Mesendoderm (in vitro differentiated cells): ENCODE measurements around the gene F7.
"Not testable (repeated sequence)": the region's sequence is repeated elsewhere in the genome, so short reads cannot be mapped to it uniquely, and the experiment has no call there.

ENCODE experiments used
- DNase-seq: peaks from one replicate; pipeline ENCODE4 v3.0.0; 2013
- H2AK5ac ChIP-seq: 2 replicates; pipeline ENCODE4 v1.6.1; 2013; ENCODE audit warnings: low read length, inconsistent platforms
- H2BK120ac ChIP-seq: 2 replicates; pipeline ENCODE4 v1.6.1; 2013; ENCODE audit warnings: low read depth, mild to moderate bottlenecking, low read length, moderate library complexity, mixed read lengths
- H2BK15ac ChIP-seq: replicated peaks from 2 replicates; pipeline ENCODE4 v1.6.1; 2013; ENCODE audit warnings: low read depth, mild to moderate bottlenecking, moderate library complexity
- H2BK5ac ChIP-seq: 2 replicates; pipeline ENCODE4 v1.6.1; 2013; ENCODE audit warnings: low read length, inconsistent platforms
- H3K18ac ChIP-seq: 2 replicates; pipeline ENCODE4 v1.6.1; 2013; ENCODE audit warnings: mild to moderate bottlenecking, low read length, mixed read lengths
- H3K23ac ChIP-seq: one replicate; pipeline ENCODE4 v1.6.1; 2013; ENCODE audit warnings: low read length
- H3K27ac ChIP-seq: 2 replicates; pipeline ENCODE4 v1.5.1; 2013; ENCODE audit warnings: low read depth, mild to moderate bottlenecking, inconsistent platforms, low read length, moderate library complexity
- H3K27me3 ChIP-seq: 2 replicates; pipeline ENCODE4 v1.6.1; 2013; ENCODE audit warnings: low read length, control low read depth, mild to moderate bottlenecking, inconsistent platforms; ENCODE audit not compliant: insufficient read depth, poor library complexity
- H3K36me3 ChIP-seq: 2 replicates; pipeline ENCODE4 v1.6.1; 2013; ENCODE audit warnings: low read length, inconsistent platforms; ENCODE audit not compliant: control insufficient read depth, insufficient read depth
- H3K4ac ChIP-seq: one replicate; pipeline ENCODE4 v1.6.1; 2013; ENCODE audit warnings: low read depth, mild to moderate bottlenecking, low read length, moderate library complexity
- H3K4me1 ChIP-seq: 2 replicates; pipeline ENCODE4 v1.6.1; 2013; ENCODE audit warnings: low read depth, low read length, inconsistent platforms; ENCODE audit not compliant: control insufficient read depth
- H3K4me2 ChIP-seq: 2 replicates; pipeline ENCODE4 v1.6.1; 2013; ENCODE audit warnings: low read length
- H3K4me3 ChIP-seq: 2 replicates; pipeline ENCODE4 v1.5.1; 2013; ENCODE audit warnings: mild to moderate bottlenecking, low read length
- H3K56ac ChIP-seq: one replicate; pipeline ENCODE4 v1.6.1; 2013; ENCODE audit warnings: low read length
- H3K79me1 ChIP-seq: 2 replicates; pipeline ENCODE4 v1.6.1; 2013; ENCODE audit warnings: low read length, inconsistent platforms
- H3K79me2 ChIP-seq: 2 replicates; pipeline ENCODE4 v1.6.1; 2013; ENCODE audit warnings: mild to moderate bottlenecking, low read length; ENCODE audit not compliant: control insufficient read depth, insufficient read depth
- H3K9ac ChIP-seq: 2 replicates; pipeline ENCODE4 v1.6.1; 2013; ENCODE audit warnings: low read length, inconsistent platforms
- H4K5ac ChIP-seq: one replicate; pipeline ENCODE4 v1.6.1; 2013; ENCODE audit warnings: low read length
- H4K8ac ChIP-seq: one replicate; pipeline ENCODE4 v1.6.1; 2013; ENCODE audit warnings: low read depth, mild to moderate bottlenecking, control low read depth, low read length, moderate library complexity
- WGBS: extraction: QIAGEN DNeasy Blood & Tissue Kit; methylation state at CpG from one replicate; pipeline ENCODE4 v1.1.7; 2013; ENCODE audit warnings: low lambda C conversion rate, missing lambda C conversion rate; ENCODE audit not compliant: insufficient coverage; ENCODE audit errors: extremely low coverage; 5-methylcytosine and 5-hydroxymethylcytosine counted together

Gene F7

DNA sequence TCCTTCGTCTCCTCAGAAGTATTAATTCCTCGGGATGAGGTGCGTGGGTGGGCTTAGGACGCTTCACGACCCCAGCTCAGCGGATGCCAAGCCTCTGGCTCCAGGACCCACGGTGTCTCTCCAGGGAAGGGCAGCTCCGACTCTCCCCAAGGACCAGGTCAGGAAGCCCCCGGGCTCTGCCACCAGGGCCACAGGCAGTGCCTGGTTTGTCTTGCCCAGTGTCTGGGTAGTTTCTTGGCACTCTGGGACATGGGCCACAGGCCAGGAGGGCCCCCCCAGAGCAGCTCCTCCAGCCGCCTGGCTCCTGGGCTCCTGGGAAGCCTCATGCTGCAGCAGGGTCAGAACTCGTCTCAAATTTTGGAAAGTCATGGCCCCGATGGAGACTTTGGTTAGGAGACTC lies 55.4 kb downstream of the F7 start:
- Histone ChIP-seq H3K36me3 (no peaks in the 10 kb centered on the region), H3K56ac (no peak overlapping the region), H2BK120ac (no peak overlapping the region), H3K4me2 (no peak overlapping the region), H3K23ac (no peak overlapping the region), H3K18ac (peak overlapping the region; percentile 28), H4K5ac (no peak overlapping the region), H3K27ac (no peak overlapping the region), H2AK5ac (no peak overlapping the region), H3K4ac (no peak overlapping the region), H3K79me1 (no peaks in the 10 kb centered on the region), H2BK5ac (no peak overlapping the region), H3K4me3 (no peak overlapping the region), H3K9ac (no peak overlapping the region), H3K27me3 (no peaks in the 10 kb centered on the region), H3K4me1 (peaks cover 4% of the 10 kb centered on the region), H3K79me2 (no peaks in the 10 kb centered on the region), H2BK15ac (no peak overlapping the region), H4K8ac (no peak overlapping the region)
- DNase-seq, result no peak
- no CpG with 5 or more reads among the region's 12 CpGs for WGBS

GRCh38 chr13:113161433-113161832 lies 55.8 kb downstream of the F7 start:
- Histone ChIP-seq H4K8ac (no peak overlapping the region), H3K4ac (no peak overlapping the region), H3K79me1 (no peaks in the 10 kb centered on the region), H3K36me3 (no peaks in the 10 kb centered on the region), H3K27me3 (no peaks in the 10 kb centered on the region), H4K5ac (no peak overlapping the region), H3K9ac (no peak overlapping the region), H2BK15ac (no peak overlapping the region), H3K23ac (no peak overlapping the region), H3K79me2 (no peaks in the 10 kb centered on the region), H3K27ac (no peak overlapping the region), H3K4me1 (peaks cover 4% of the 10 kb centered on the region), H3K56ac (peak overlapping the region; percentile 56), H2BK5ac (no peak overlapping the region), H2BK120ac (no peak overlapping the region), H3K18ac (peak overlapping the region; percentile 28), H2AK5ac (no peak overlapping the region), H3K4me2 (no peak overlapping the region), H3K4me3 (no peak overlapping the region)
- WGBS, result no CpG with 5 or more reads among the region's 16 CpGs
- no peak for DNase-seq

DNA sequence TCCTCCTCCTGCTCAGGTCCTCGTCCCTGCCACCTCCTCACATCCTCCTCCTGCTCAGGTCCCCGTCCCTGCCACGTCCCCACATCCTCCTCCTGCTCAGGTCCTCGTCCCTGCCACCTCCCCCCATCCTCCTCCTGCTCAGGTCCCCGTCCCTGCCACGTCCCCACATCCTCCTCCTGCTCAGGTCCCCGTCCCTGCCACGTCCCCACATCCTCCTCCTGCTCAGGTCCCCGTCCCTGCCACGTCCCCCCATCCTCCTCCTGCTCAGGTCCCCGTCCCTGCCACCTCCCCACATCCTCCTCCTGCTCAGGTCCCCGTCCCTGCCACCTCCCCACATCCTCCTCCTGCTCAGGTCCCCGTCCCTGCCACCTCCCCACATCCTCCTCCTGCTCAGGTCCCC lies 56.4 kb downstream of the F7 start:
- not testable (repeated sequence) for H3K27ac ChIP-seq, H3K23ac ChIP-seq, DNase-seq, H2BK15ac ChIP-seq, H3K18ac ChIP-seq, H4K5ac ChIP-seq, H3K79me1 ChIP-seq, H3K9ac ChIP-seq, H3K4ac ChIP-seq, H2AK5ac ChIP-seq, H3K79me2 ChIP-seq, H4K8ac ChIP-seq, H3K56ac ChIP-seq, H3K4me3 ChIP-seq, H2BK5ac ChIP-seq, H2BK120ac ChIP-seq, H3K36me3 ChIP-seq, H3K4me2 ChIP-seq, H3K27me3 ChIP-seq, H3K4me1 ChIP-seq
- WGBS, result no CpG with 5 or more reads among the region's 13 CpGs

GRCh38 chr13:113162783-113163685 lies 57.4 kb downstream of the F7 start:
- H3K18ac ChIP-seq, result no peak overlapping the region
- H3K27ac ChIP-seq, result no peak overlapping the region
- H3K79me1 ChIP-seq, result no peaks in the 10 kb centered on the region
- H3K36me3 ChIP-seq, result no peaks in the 10 kb centered on the region
- H4K5ac ChIP-seq, result no peak overlapping the region
- H3K56ac ChIP-seq, result no peak overlapping the region
- no peaks in the 10 kb centered on the region for H3K79me2 ChIP-seq
- no peak overlapping the region for H2BK5ac ChIP-seq
- no peak overlapping the region for H3K9ac ChIP-seq
- H2AK5ac ChIP-seq, result no peak overlapping the region
- H3K4me3 ChIP-seq, result no peak overlapping the region
- H3K23ac ChIP-seq, result no peak overlapping the region
- H3K27me3 ChIP-seq, result no peaks in the 10 kb centered on the region
- peaks cover 2% of the 10 kb centered on the region for H3K4me1 ChIP-seq
- H2BK15ac ChIP-seq, result no peak overlapping the region
- WGBS, result no CpG with 5 or more reads among the region's 25 CpGs
- no peak overlapping the region for H4K8ac ChIP-seq
- H2BK120ac ChIP-seq, result no peak overlapping the region
- H3K4ac ChIP-seq, result no peak overlapping the region
- DNase-seq, result no peak
- no peak overlapping the region for H3K4me2 ChIP-seq

DNA sequence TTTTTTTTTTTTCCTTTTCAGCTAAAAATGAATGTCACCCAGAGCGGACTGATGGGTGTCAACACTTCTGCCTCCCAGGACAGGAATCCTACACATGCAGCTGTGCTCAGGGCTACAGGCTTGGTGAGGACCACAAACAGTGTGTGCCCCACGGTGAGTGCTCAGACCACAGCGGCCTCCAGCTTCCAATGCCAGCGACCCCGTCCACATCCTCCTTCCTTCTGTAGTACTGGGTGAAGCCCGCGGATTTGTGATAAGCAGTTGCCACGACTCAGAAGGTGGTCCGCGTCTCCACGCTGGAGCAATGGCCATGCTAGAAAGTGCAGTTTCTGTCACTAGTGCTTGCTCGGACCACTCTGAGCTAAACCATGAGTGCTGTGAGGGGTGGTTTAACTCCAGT lies 58.9 kb downstream of the F7 start:
- Histone ChIP-seq H3K4me3 (no peak overlapping the region), H3K9ac (no peak overlapping the region), H4K8ac (no peak overlapping the region), H3K36me3 (peaks cover 2% of the 10 kb centered on the region), H2BK120ac (no peak overlapping the region), H4K5ac (no peak overlapping the region), H2BK15ac (no peak overlapping the region), H3K27me3 (no peaks in the 10 kb centered on the region), H3K23ac (no peak overlapping the region), H3K27ac (no peak overlapping the region), H2BK5ac (no peak overlapping the region), H3K4ac (no peak overlapping the region), H3K4me2 (no peak overlapping the region), H3K56ac (no peak overlapping the region), H2AK5ac (no peak overlapping the region), H3K4me1 (peaks cover 2% of the 10 kb centered on the region), H3K79me2 (no peaks in the 10 kb centered on the region), H3K79me1 (no peaks in the 10 kb centered on the region), H3K18ac (no peak overlapping the region)
- no peak for DNase-seq
- WGBS, result no CpG with 5 or more reads among the region's 12 CpGs

GRCh38 chr13:113166266-113166665 lies 60.7 kb downstream of the F7 start:
- H2AK5ac ChIP-seq, result no peak overlapping the region
- no peak overlapping the region for H3K23ac ChIP-seq
- no peak overlapping the region for H3K18ac ChIP-seq
- no peaks in the 10 kb centered on the region for H3K79me2 ChIP-seq
- H2BK120ac ChIP-seq, result no peak overlapping the region
- H3K4me1 ChIP-seq, result peaks cover 4% of the 10 kb centered on the region
- no peak overlapping the region for H3K9ac ChIP-seq
- H3K27me3 ChIP-seq, result no peaks in the 10 kb centered on the region
- no peak for DNase-seq
- no peak overlapping the region for H4K8ac ChIP-seq
- no peak overlapping the region for H2BK15ac ChIP-seq
- H2BK5ac ChIP-seq, result no peak overlapping the region
- no peak overlapping the region for H3K4ac ChIP-seq
- H3K4me3 ChIP-seq, result no peak overlapping the region
- no peak overlapping the region for H4K5ac ChIP-seq
- H3K27ac ChIP-seq, result no peak overlapping the region
- H3K79me1 ChIP-seq, result no peaks in the 10 kb centered on the region
- no peak overlapping the region for H3K56ac ChIP-seq
- peaks cover 2% of the 10 kb centered on the region for H3K36me3 ChIP-seq
- WGBS, result no CpG with 5 or more reads among the region's 10 CpGs
- no peak overlapping the region for H3K4me2 ChIP-seq
